Smooth muscle cell (in vitro differentiated cells): ENCODE measurements around the gene GLI3. TPM values are rescaled to one million over a fixed set of nuclear protein-coding genes. Genes with fewer than 3 reads are reported as not detected.
A peak's percentile ranks its signal among the peaks of the same experiment; 100 is the strongest.

ENCODE experiments used
- DNase-seq: peaks from one replicate; lab custom pipeline; 2025; ENCODE audit not compliant: unreplicated experiment; lab: John Stamatoyannopoulos, UW
- H2AFZ ChIP-seq: fragments of 200-600 bp; sonication (generic); 2 replicates; pipeline ENCODE4 v1.6.0; 2016; ENCODE audit warnings: antibody characterized with exemption, low read depth, mild to moderate bottlenecking
- H3F3A ChIP-seq: fragments of 200-600 bp; sonication (generic); 2 replicates; pipeline ENCODE4 v1.6.0; 2017; ENCODE audit warnings: antibody characterized with exemption, low read depth
- H3K27ac ChIP-seq: fragments of 200-600 bp; sonication (generic); 2 replicates; pipeline ENCODE4 v1.5.1; 2016; ENCODE audit warnings: low read depth, mild to moderate bottlenecking
- H3K27me3 ChIP-seq: fragments of 200-600 bp; sonication (generic); 2 replicates; pipeline ENCODE4 v1.6.1; 2016; ENCODE audit warnings: low read depth, mild to moderate bottlenecking
- H3K36me3 ChIP-seq: fragments of 200-600 bp; sonication (generic); 2 replicates; pipeline ENCODE4 v1.5.1; 2016; ENCODE audit warnings: low read depth
- H3K4me1 ChIP-seq: fragments of 200-600 bp; sonication (generic); 2 replicates; pipeline ENCODE4 v1.5.1; 2016; ENCODE audit warnings: low read depth
- H3K4me2 ChIP-seq: fragments of 200-600 bp; sonication (generic); 2 replicates; pipeline ENCODE4 v1.6.0; 2016; ENCODE audit warnings: mild to moderate bottlenecking
- H3K4me3 ChIP-seq: fragments of 200-600 bp; sonication (generic); 2 replicates; pipeline ENCODE4 v1.5.1; 2016; ENCODE audit warnings: mild to moderate bottlenecking
- H3K79me2 ChIP-seq: fragments of 200-600 bp; sonication (generic); 2 replicates; pipeline ENCODE4 v1.6.0; 2016; ENCODE audit warnings: low read depth, mild to moderate bottlenecking
- H3K9ac ChIP-seq: fragments of 200-600 bp; sonication (generic); 2 replicates; pipeline ENCODE4 v1.6.0; 2016; ENCODE audit warnings: low read depth
- H3K9me3 ChIP-seq: fragments of 200-600 bp; sonication (generic); replicated peaks from 2 replicates; pipeline ENCODE4 v1.5.1; 2016; ENCODE audit warnings: low read depth
- H4K20me1 ChIP-seq: fragments of 200-600 bp; sonication (generic); 2 replicates; pipeline ENCODE4 v1.6.0; 2016; ENCODE audit warnings: low read depth
- WGBS: methylation state at CpG from one replicate; pipeline ENCODE4 v1.1.7; 2016; ENCODE audit warnings: low lambda C conversion rate; 5-methylcytosine and 5-hydroxymethylcytosine counted together
- polyA plus RNA-seq: library from polyadenylated mRNA; unstranded; fragments of >200 nt; fragmentation: Nextera tagmentation; extraction: Ambion mirVana; gene quantifications from 2 replicates; pipeline ENCODE4 v1.2.1, GENCODE V29; 2016
- total RNA-seq: library from RNA; depleted of rRNA; stranded (reverse); fragments of >200 nt; gene quantifications from 2 replicates; pipeline ENCODE4 v1.2.3, GENCODE V29; 2014
- TF ChIP-seq, protein P1 (sequence below): fragments of 200-600 bp; sonication (generic); IDR thresholded peaks from 2 replicates; pipeline ENCODE4 v1.5.1; 2017; ENCODE audit warnings: borderline replicate concordance, mild to moderate bottlenecking, antibody characterized with exemption; ENCODE audit not compliant: insufficient read depth, poor library complexity, severe bottlenecking

GLI3 gene
- total and polyA plus RNA-seq, 2 experiments from 2014 or later, result 31.1 to 70.4 TPM

DNA sequence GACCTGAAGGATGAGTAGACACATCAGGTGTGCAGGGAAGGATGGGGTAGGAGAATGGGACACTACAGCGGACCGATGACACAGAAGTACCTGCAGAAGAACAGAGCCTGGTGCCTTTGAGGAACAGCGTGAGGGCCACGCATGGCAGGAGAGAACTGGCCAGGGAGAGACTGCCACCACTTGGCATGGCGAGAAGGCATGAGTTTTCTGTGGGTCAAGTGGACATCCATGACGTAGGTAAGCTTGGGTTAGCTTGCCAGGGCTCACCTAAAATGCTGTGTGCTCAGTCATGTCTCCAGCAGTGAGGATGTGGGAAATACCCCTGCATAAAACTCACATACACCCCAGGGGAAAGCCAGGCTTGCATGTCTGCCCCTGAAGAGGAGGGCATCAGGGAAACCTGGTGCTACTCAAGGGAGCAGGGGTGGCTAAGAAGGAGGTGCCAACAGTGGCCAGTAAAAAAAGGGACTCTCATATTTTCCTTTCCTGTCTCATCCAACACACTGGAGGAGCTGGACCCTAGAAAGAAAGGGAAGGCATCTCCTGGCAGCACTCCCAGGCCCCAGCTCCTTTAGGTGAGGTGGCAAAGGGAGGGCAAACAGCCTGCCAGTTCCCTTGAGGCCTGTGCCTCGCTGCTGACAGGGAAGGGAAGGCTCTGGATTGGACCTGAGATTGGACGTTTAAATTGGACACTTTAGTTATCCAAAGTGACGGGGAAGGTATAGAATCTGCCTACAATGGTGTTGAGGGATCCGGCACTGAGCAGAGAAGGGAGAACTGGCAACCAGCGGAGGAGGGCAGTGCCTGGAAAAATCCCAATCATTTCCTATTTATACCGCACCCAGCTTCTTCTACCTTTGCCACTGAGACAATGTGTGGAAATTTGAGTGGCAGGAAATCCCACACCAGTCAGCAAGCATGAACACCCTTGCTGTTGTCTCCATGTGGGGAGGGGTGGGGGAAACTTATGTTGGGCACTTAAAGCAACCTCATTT lies 255.7 kb downstream of the GLI3 start:
- TF ChIP-seq, protein P1, sequence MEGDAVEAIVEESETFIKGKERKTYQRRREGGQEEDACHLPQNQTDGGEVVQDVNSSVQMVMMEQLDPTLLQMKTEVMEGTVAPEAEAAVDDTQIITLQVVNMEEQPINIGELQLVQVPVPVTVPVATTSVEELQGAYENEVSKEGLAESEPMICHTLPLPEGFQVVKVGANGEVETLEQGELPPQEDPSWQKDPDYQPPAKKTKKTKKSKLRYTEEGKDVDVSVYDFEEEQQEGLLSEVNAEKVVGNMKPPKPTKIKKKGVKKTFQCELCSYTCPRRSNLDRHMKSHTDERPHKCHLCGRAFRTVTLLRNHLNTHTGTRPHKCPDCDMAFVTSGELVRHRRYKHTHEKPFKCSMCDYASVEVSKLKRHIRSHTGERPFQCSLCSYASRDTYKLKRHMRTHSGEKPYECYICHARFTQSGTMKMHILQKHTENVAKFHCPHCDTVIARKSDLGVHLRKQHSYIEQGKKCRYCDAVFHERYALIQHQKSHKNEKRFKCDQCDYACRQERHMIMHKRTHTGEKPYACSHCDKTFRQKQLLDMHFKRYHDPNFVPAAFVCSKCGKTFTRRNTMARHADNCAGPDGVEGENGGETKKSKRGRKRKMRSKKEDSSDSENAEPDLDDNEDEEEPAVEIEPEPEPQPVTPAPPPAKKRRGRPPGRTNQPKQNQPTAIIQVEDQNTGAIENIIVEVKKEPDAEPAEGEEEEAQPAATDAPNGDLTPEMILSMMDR, result no peak
- Histone ChIP-seq H3K4me1 (peaks cover 33% of the 10 kb centered on the region), H3K79me2 (no peaks in the 10 kb centered on the region), H3K9ac (no peak overlapping the region), H3K4me3 (no peak overlapping the region), H4K20me1 (peaks cover 72% of the 10 kb centered on the region), H3K9me3 (no peaks in the 10 kb centered on the region), H3F3A (peaks cover 12% of the 10 kb centered on the region), H3K27ac (no peak overlapping the region), H3K36me3 (no peaks in the 10 kb centered on the region), H2AFZ (no peak overlapping the region), H3K4me2 (no peak overlapping the region), H3K27me3 (no peaks in the 10 kb centered on the region)
- no peak for DNase-seq
- 97% methylated on average over 12 of the region's 12 CpGs for WGBS

DNA sequence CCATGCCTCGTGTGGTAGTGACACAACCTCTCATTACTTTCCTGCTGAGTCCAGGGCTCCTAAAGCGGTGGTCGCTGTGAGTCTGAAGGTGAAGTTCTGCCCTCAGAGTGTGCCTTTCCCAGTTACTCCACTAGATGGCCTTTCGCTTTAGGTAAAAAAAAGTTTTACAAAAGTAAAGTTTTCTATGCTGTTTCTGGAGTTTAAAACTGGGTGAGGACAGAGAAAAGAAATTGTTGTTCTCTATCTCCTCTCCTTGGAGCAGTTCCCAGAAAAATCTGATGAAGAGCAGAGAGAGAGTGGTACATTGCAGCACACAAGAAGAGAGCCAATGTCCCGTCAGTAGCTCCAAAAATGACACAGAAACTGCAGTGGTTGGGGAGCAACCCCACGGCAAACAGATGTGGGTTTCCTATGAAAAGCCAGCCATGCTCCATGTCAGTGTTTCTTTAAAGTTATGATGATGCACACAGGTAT lies 257.1 kb downstream of the GLI3 start:
- no peak for DNase-seq
- Histone ChIP-seq H4K20me1 (peaks cover 60% of the 10 kb centered on the region), H3K4me2 (no peak overlapping the region), H2AFZ (no peak overlapping the region), H3K79me2 (peaks cover 6% of the 10 kb centered on the region), H3K4me1 (peaks cover 23% of the 10 kb centered on the region), H3K27me3 (no peaks in the 10 kb centered on the region), H3K36me3 (no peaks in the 10 kb centered on the region), H3F3A (peaks cover 12% of the 10 kb centered on the region), H3K27ac (peak overlapping the region; percentile 7), H3K9me3 (no peaks in the 10 kb centered on the region), H3K9ac (no peak overlapping the region), H3K4me3 (no peak overlapping the region)
- TF ChIP-seq, protein P1, result peak; percentile 66
- 40% methylated on average over 6 of the region's 6 CpGs for WGBS

DNA sequence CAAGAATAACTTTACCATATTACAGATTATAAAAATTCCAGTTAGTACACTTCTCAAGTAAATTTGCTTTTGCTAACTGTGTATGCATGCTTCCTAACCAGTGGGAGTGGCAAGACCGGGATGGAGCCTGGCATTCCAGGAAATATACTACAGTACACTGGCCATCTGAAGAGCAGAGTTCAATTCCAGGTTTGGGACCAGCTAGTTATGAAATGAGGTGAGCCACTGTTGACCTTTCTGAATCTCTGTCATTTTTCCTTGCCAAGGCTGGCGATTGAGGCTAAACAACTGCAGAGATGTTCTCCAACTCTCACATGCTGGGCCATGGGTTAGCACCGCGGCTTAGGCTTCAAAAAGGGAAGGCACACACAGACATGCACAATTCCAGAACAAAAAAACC lies 258.2 kb downstream of the GLI3 start:
- no peaks in the 10 kb centered on the region for H3K36me3 ChIP-seq
- no peak overlapping the region for H3K4me2 ChIP-seq
- H3K4me3 ChIP-seq, result no peak overlapping the region
- H3K9ac ChIP-seq, result no peak overlapping the region
- H3F3A ChIP-seq, result peaks cover 12% of the 10 kb centered on the region
- 96% methylated on average over 4 of the region's 4 CpGs for WGBS
- H3K4me1 ChIP-seq, result peaks cover 18% of the 10 kb centered on the region
- H2AFZ ChIP-seq, result no peak overlapping the region
- no peak overlapping the region for H3K27ac ChIP-seq
- H3K27me3 ChIP-seq, result no peaks in the 10 kb centered on the region
- H3K79me2 ChIP-seq, result peaks cover 6% of the 10 kb centered on the region
- TF ChIP-seq, protein P1, result no peak
- H4K20me1 ChIP-seq, result peaks cover 53% of the 10 kb centered on the region
- no peaks in the 10 kb centered on the region for H3K9me3 ChIP-seq
- DNase-seq, result no peak
